Mucosa of descending colon (tissue), 3 donors: ENCODE results near the gene CDK15. TPM values are rescaled to one million over a fixed set of nuclear protein-coding genes. Genes with fewer than 3 reads are reported as not detected.

Experiments
- ATAC-seq: fragments of 200-7000 bp; cut with Tn5 transposase; one replicate; pipeline ENCODE4 v1.9.1; 2020; ENCODE audit warnings: mild to moderate bottlenecking, moderate library complexity
- DNase-seq, 3 donors: peaks; one replicate each; pipeline ENCODE4 v3.0.0-alpha.2; 2020
- H3K36me3 ChIP-seq: fragments of 200-600 bp; one replicate; pipeline ENCODE4 v1.8.0; 2021; ENCODE audit warnings: low read depth, mild to moderate bottlenecking
- H3K4me1 ChIP-seq: fragments of 200-600 bp; one replicate; pipeline ENCODE4 v1.8.0; 2021; ENCODE audit warnings: low read depth, mild to moderate bottlenecking
- H3K4me3 ChIP-seq: fragments of 200-600 bp; one replicate; pipeline ENCODE4 v1.8.0; 2021; ENCODE audit warnings: mild to moderate bottlenecking
- H3K9me3 ChIP-seq: fragments of 200-600 bp; one replicate; pipeline ENCODE4 v1.8.0; 2021; ENCODE audit warnings: mild to moderate bottlenecking
- CTCF ChIP-seq: fragments of 200-600 bp; IDR thresholded peaks from one replicate; pipeline ENCODE4 v1.8.0; 2022; ENCODE audit warnings: antibody characterized with exemption, mild to moderate bottlenecking
- intact Hi-C, 2 donors: fragments of 100-400 bp; cut with DNase I in 1 of 2; cut with micrococcal nuclease in 1 of 2; formaldehyde crosslinking; loops; one replicate each; pipeline versions ENCODE4 v1.11.0 to v1.11.1; 2022; cut with DNase I, micrococcal nuclease
- total RNA-seq, 3 donors: library from RNA; stranded (reverse); fragmentation: NEBNext Ultra II Directional in 2 of 3; extraction: Animal tissue kit (Norgen Biotek cat#: 25700) in 2 of 3; gene quantifications; one replicate each; pipeline versions ENCODE4 v1.2.1 to v1.2.4, GENCODE V29; 2021 to 2023
- donor health status: DM: no; HTN: no; CAD: no; lungs with moderate emphysema.
- donor health status: DM: no; HTN: no; CAD: no.
- donor health status: DM: no; HTN: yes; CAD: no.

CDK15 gene
- total RNA-seq, 3 donors from 2014 or later: 0.94 to 1.4 TPM; not detected in 1

- Histone ChIP-seq H3K4me3 (no peak overlapping the region), H3K9me3 (no peaks in the 10 kb centered on the region), H3K4me1 (no peaks in the 10 kb centered on the region), H3K36me3 (no peaks in the 10 kb centered on the region)
- TF ChIP-seq CTCF: no peak
- DNase-seq (no peak), ATAC-seq (no peak)
- intact Hi-C loops: no loop called here
Measured at GRCh38 chr2:201765799-201766198, 40.5 kb upstream of the CDK15 start.

GRCh38 chr2:201768918-201769317 lies 37.4 kb upstream of the CDK15 start:
- intact Hi-C loops: no loop called here
- Histone ChIP-seq H3K4me3 (no peak overlapping the region), H3K4me1 (no peaks in the 10 kb centered on the region), H3K9me3 (no peaks in the 10 kb centered on the region), H3K36me3 (no peaks in the 10 kb centered on the region)
- ATAC-seq (no peak), DNase-seq (no peak)
- no peak for TF ChIP-seq CTCF

GRCh38 chr2:201769666-201770373 lies 36.5 kb upstream of the CDK15 start:
- H3K4me1 ChIP-seq: no peaks in the 10 kb centered on the region
- intact Hi-C loops: no loop called here
- H3K4me3 ChIP-seq: no peak overlapping the region
- no peaks in the 10 kb centered on the region for H3K9me3 ChIP-seq
- TF ChIP-seq CTCF: no peak
- ATAC-seq: no peak
- no peaks in the 10 kb centered on the region for H3K36me3 ChIP-seq
- no peak for DNase-seq

GRCh38 chr2:201773990-201774389 lies 32.3 kb upstream of the CDK15 start:
- Histone ChIP-seq H3K9me3 (no peaks in the 10 kb centered on the region), H3K4me1 (peaks cover 7% of the 10 kb centered on the region), H3K4me3 (no peak overlapping the region), H3K36me3 (no peaks in the 10 kb centered on the region)
- intact Hi-C loops: no loop called here
- ATAC-seq (no peak), DNase-seq (no peak)
- TF ChIP-seq CTCF: no peak

- intact Hi-C loops: no loop called here
- Histone ChIP-seq H3K9me3 (no peaks in the 10 kb centered on the region), H3K4me1 (peaks cover 11% of the 10 kb centered on the region), H3K4me3 (no peak overlapping the region), H3K36me3 (no peaks in the 10 kb centered on the region)
- DNase-seq (no peak), ATAC-seq (no peak)
- TF ChIP-seq CTCF: no peak
Measured at GRCh38 chr2:201774546-201774945, 31.8 kb upstream of the CDK15 start.

- H3K36me3 ChIP-seq: no peaks in the 10 kb centered on the region
- no peak for DNase-seq
- ATAC-seq: no peak
- H3K4me1 ChIP-seq: peaks cover 17% of the 10 kb centered on the region
- no peaks in the 10 kb centered on the region for H3K9me3 ChIP-seq
- intact Hi-C loops: no loop called here
- no peak for TF ChIP-seq CTCF
- no peak overlapping the region for H3K4me3 ChIP-seq
Measured at GRCh38 chr2:201775326-201775725, 31.0 kb upstream of the CDK15 start.
